PC-9 (cell line): Measurements from ENCODE around the gene SRBD1. TPM values are rescaled to one million over a fixed set of nuclear protein-coding genes. Genes with fewer than 3 reads are reported as not detected.

Experiments used
- Bru-seq: library from RNA; stranded (reverse); fragments of 400-500 nt; gene quantifications from one replicate; lab custom pipeline; 2021; lab: Mats Ljungman, UMichigan
- BruChase-seq, 2 experiments: library from RNA; stranded (reverse); fragments of 400-500 nt; gene quantifications; one replicate each; lab custom pipeline; 2021; lab: Mats Ljungman, UMichigan
- BruUV-seq: library from RNA; stranded (reverse); fragments of 400-500 nt; replicated peaks from 2 replicates; lab custom pipeline; 2021; lab: Mats Ljungman, UMichigan
- CTCF ChIA-PET: fragments of 300-600 bp; sonication (Branson Sonifier 250); formaldehyde crosslinking; loops from one replicate; lab custom pipeline; 2022; ENCODE audit warnings: antibody characterized with exemption; lab: Charles Lee
- POLR2A ChIA-PET: fragments of 300-600 bp; sonication (Branson Sonifier 250); formaldehyde crosslinking; loops from one replicate; lab custom pipeline; 2022; ENCODE audit warnings: antibody characterized with exemption; ENCODE audit not compliant: unreplicated experiment; lab: Charles Lee
- DNase-seq, 2 experiments: peaks; one replicate each; pipeline versions ENCODE4 v3.0.0 to v3.0.0-alpha.2; 2015 to 2022; ENCODE audit warnings: mixed read lengths in 1 of 2
- H2AFZ ChIP-seq: fragments of 200-600 bp; sonication (generic); 2 replicates; pipeline ENCODE4 v1.8.1; 2017; ENCODE audit warnings: antibody characterized with exemption
- H3F3A ChIP-seq: fragments of 200-600 bp; sonication (generic); 2 replicates; pipeline ENCODE4 v1.8.1; 2017; ENCODE audit warnings: antibody characterized with exemption, mild to moderate bottlenecking, low read depth; ENCODE audit not compliant: insufficient read depth
- H3K27ac ChIP-seq: fragments of 200-600 bp; sonication (generic); 2 replicates; pipeline ENCODE4 v1.6.1; 2016; ENCODE audit warnings: mixed run types
- H3K27me3 ChIP-seq: fragments of 200-600 bp; sonication (generic); 2 replicates; pipeline ENCODE4 v1.6.1; 2016; ENCODE audit warnings: low read depth, mixed run types; ENCODE audit not compliant: insufficient read depth
- H3K36me3 ChIP-seq: fragments of 200-600 bp; sonication (generic); 2 replicates; pipeline ENCODE4 v1.6.1; 2016; ENCODE audit warnings: low read depth, mixed run types
- H3K4me1 ChIP-seq: fragments of 200-600 bp; sonication (generic); replicated peaks from 2 replicates; pipeline ENCODE4 v1.6.1; 2016; ENCODE audit warnings: mixed run types; ENCODE audit not compliant: insufficient read depth
- H3K4me2 ChIP-seq: fragments of 200-600 bp; sonication (generic); 2 replicates; pipeline ENCODE4 v1.6.1; 2017; ENCODE audit warnings: mixed run types
- H3K4me3 ChIP-seq: fragments of 200-600 bp; sonication (generic); 2 replicates; pipeline ENCODE4 v1.6.1; 2016; ENCODE audit warnings: mixed run types
- H3K79me2 ChIP-seq: fragments of 200-600 bp; sonication (generic); 2 replicates; pipeline ENCODE4 v1.6.1; 2017; ENCODE audit warnings: low read depth, mixed run types
- H3K9me2 ChIP-seq: fragments of 200-600 bp; sonication (generic); 2 replicates; pipeline ENCODE4 v1.8.1; 2017; ENCODE audit warnings: mild to moderate bottlenecking; ENCODE audit not compliant: insufficient read depth
- H3K9me3 ChIP-seq: fragments of 200-600 bp; sonication (generic); 2 replicates; pipeline ENCODE4 v1.8.1; 2016; ENCODE audit warnings: low read depth; ENCODE audit not compliant: insufficient read depth
- H4K20me1 ChIP-seq: fragments of 200-600 bp; sonication (generic); 2 replicates; pipeline ENCODE4 v1.8.1; 2017; ENCODE audit not compliant: insufficient read depth
- EZH2 ChIP-seq: fragments of 200-600 bp; sonication (generic); IDR thresholded peaks from 2 replicates; pipeline ENCODE4 v1.8.0; 2017; ENCODE audit warnings: antibody characterized with exemption, low read depth
- intact Hi-C: fragments of 100-400 bp; cut with micrococcal nuclease; formaldehyde crosslinking; loops from one replicate; pipeline ENCODE4 v1.10.0; 2022; ENCODE audit not compliant: unreplicated experiment
- long read RNA-seq: library from polyadenylated mRNA; stranded (forward); transcript quantifications from one replicate; pipeline ENCODE4 v2.0.0, GENCODE V29; 2022
- total RNA-seq: library from RNA; stranded (reverse); gene quantifications from 2 replicates; pipeline ENCODE4 v1.2.3, GENCODE V29; 2021
- TF ChIP-seq, protein P1 (sequence below): fragments of 200-600 bp; sonication (generic); conservative IDR thresholded peaks from 2 replicates; pipeline ENCODE4 v1.6.1; 2017; ENCODE audit warnings: mixed run types, antibody characterized with exemption, mild to moderate bottlenecking, moderate library complexity

SRBD1 gene, protein sequence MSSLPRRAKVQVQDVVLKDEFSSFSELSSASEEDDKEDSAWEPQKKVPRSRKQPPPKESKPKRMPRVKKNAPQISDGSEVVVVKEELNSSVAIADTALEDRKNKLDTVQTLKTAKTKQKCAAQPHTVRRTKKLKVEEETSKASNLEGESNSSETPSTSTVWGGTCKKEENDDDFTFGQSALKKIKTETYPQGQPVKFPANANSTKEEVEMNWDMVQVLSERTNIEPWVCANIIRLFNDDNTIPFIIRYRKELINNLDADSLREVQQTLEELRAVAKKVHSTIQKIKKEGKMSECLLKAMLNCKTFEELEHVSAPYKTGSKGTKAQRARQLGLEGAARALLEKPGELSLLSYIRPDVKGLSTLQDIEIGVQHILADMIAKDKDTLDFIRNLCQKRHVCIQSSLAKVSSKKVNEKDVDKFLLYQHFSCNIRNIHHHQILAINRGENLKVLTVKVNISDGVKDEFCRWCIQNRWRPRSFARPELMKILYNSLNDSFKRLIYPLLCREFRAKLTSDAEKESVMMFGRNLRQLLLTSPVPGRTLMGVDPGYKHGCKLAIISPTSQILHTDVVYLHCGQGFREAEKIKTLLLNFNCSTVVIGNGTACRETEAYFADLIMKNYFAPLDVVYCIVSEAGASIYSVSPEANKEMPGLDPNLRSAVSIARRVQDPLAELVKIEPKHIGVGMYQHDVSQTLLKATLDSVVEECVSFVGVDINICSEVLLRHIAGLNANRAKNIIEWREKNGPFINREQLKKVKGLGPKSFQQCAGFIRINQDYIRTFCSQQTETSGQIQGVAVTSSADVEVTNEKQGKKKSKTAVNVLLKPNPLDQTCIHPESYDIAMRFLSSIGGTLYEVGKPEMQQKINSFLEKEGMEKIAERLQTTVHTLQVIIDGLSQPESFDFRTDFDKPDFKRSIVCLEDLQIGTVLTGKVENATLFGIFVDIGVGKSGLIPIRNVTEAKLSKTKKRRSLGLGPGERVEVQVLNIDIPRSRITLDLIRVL
- total RNA-seq (17.8 and 20.9 TPM in 2 replicates), Bru-seq, nascent RNA (percentile 90 among the genes with signal in this experiment), BruChase-seq, experiment 1, labeled RNA remaining after a 2-hour chase (percentile 76 among the genes with signal in this experiment), BruChase-seq, experiment 2, labeled RNA remaining after a 6-hour chase (percentile 62 among the genes with signal in this experiment)
- long read RNA-seq, transcript SRBD1-201 (21 exons, 3,681 nt): major isoform, 15 of 25 reads
- long read RNA-seq, partial matches to known transcripts: 2 of 25 reads
- long read RNA-seq, other reads (novel, unspliced or antisense): 8 of 25 reads

DNA sequence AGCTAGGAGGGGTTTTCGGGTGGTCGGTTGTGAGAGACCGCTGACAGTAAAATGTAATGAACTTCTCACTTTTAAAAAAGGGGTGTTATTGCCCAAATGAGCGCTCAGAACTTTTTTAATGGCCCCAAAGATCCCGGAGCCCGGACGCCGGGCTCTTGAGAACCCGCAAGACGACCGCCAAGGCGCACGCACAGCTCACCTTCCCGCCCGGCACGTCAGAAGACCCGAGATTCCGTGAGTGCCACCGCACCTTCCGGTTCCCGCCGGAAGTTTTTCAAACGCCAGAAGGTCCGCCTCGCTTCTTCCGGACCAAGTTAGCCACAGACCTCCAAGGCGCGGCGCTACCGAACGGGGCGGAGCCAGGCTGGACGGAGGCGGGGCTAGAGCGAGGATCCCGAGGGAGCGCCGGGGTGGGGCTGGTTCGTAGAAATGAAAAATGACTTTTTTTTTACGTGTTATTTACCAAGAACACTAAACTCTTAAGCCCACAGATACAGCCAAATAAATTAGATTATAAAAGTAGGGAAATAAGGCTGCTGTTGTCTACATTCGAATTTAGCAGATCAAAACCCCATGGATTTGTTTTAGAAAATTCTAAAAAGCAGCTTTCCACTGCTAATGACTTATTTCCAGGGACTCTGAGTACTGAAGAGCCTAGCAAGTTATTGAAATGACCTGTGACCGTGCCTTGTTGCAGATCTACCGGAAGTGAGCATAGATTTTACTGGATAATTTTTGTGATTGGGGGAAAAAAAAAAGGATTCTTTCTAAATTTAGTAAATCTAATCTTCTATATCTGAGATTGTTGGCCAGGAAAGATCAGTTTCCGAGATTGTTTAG is at the start of gene SRBD1:
TSS of gene SRBD1 (minus strand) at position 248 of the 840 bp plus-strand sequence. CDS start 5,826 bp downstream, outside the sequence.
- Histone ChIP-seq H3K79me2 (peaks cover 42% of the 10 kb centered on the region), H2AFZ (peak within 1 kb of the TSS; percentile 98), H3K27ac (peak within 1 kb of the TSS; percentile 69), H3K36me3 (no peaks in the 10 kb centered on the region; the same call in 1 of the 2 replicates), H3K4me2 (peak within 1 kb of the TSS; percentile 86), H3K4me1 (peaks cover 31% of the 10 kb centered on the region), H3K27me3 (no peaks in the 10 kb centered on the region), H3K4me3 (peak within 1 kb of the TSS; percentile 89), H3F3A (peaks cover 26% of the 10 kb centered on the region), H3K9me2 (no peaks in the 10 kb centered on the region), H4K20me1 (no peaks in the 10 kb centered on the region), H3K9me3 (no peaks in the 10 kb centered on the region)
- BruUV-seq: no TSS peak
- CTCF ChIA-PET: interaction anchor here (0.7 kb wide), 1 partner anchor 442 kb away, joined by 9 read pairs; no protein-coding TSS in a partner anchor
- POLR2A ChIA-PET: interaction anchor here (0.6 to 0.8 kb wide), 8 partner anchors 16 to 1065 kb away, joined by 3 to 8 read pairs (median 4); partner anchors contain the start of gene EPAS1
- intact Hi-C loops: no loop called here
- TF ChIP-seq, protein P1, sequence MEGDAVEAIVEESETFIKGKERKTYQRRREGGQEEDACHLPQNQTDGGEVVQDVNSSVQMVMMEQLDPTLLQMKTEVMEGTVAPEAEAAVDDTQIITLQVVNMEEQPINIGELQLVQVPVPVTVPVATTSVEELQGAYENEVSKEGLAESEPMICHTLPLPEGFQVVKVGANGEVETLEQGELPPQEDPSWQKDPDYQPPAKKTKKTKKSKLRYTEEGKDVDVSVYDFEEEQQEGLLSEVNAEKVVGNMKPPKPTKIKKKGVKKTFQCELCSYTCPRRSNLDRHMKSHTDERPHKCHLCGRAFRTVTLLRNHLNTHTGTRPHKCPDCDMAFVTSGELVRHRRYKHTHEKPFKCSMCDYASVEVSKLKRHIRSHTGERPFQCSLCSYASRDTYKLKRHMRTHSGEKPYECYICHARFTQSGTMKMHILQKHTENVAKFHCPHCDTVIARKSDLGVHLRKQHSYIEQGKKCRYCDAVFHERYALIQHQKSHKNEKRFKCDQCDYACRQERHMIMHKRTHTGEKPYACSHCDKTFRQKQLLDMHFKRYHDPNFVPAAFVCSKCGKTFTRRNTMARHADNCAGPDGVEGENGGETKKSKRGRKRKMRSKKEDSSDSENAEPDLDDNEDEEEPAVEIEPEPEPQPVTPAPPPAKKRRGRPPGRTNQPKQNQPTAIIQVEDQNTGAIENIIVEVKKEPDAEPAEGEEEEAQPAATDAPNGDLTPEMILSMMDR: no peak
- no peak for TF ChIP-seq EZH2
- DNase-seq: peak; percentile 96 to 98

- TF ChIP-seq EZH2: no peak
- TF ChIP-seq, protein P1: no peak
- Histone ChIP-seq H4K20me1 (peaks cover 12% of the 10 kb centered on the region; the same call in 1 of the 2 replicates), H3K4me1 (peaks cover 20% of the 10 kb centered on the region), H3K36me3 (no peaks in the 10 kb centered on the region), H3F3A (peaks cover 15% of the 10 kb centered on the region), H3K9me2 (no peaks in the 10 kb centered on the region), H3K27me3 (no peaks in the 10 kb centered on the region), H2AFZ (no peak overlapping the region), H3K27ac (no peak overlapping the region), H3K79me2 (peaks cover 74% of the 10 kb centered on the region), H3K4me3 (no peak overlapping the region), H3K9me3 (no peaks in the 10 kb centered on the region), H3K4me2 (peak overlapping the region; percentile 86)
- intact Hi-C loops: loop anchor here (5.0 kb wide), 2 partner anchors 208 to 268 kb away; no protein-coding TSS in a partner anchor
- ChIA-PET CTCF (no interaction called here), POLR2A (no interaction called here)
- DNase-seq: no peak
- BruUV-seq: no TSS peak
Observed at GRCh38 chr2:45654250-45654649, 43.2 kb upstream of the SRBD1 start.
